GM12878 (cell line): ENCODE measurements around the gene PROSER2. TPM values are rescaled to one million over a fixed set of nuclear protein-coding genes. Genes with fewer than 3 reads are reported as not detected.

Source experiments
- CBX5 ChIP-seq: sonication (generic); IDR thresholded peaks from 2 replicates; pipeline ENCODE4 v1.6.1; 2016; ENCODE audit warnings: low read depth, moderate library complexity, mild to moderate bottlenecking, inconsistent platforms
- EGR1 ChIP-seq, 2 experiments: IDR thresholded peaks; 1 replicate in 1 of 2; 2 replicates in 1 of 2; pipeline ENCODE4 v1.6.1; 2011 to 2012; ENCODE audit warnings: low read depth in 2 of 2, low read length in 2 of 2, borderline replicate concordance in 1 of 2, mild to moderate bottlenecking in 1 of 2, moderate library complexity in 1 of 2
- JUNB ChIP-seq: IDR thresholded peaks from 2 replicates; pipeline ENCODE4 v1.6.1; 2016; ENCODE audit warnings: antibody characterized with exemption, mild to moderate bottlenecking
- JUND ChIP-seq: IDR thresholded peaks from 2 replicates; pipeline ENCODE4 v1.6.1; 2012; ENCODE audit warnings: low read depth, mild to moderate bottlenecking, low read length, improper control_type of control experiment, moderate library complexity
- NKRF ChIP-seq: fragments of 450-650 bp; conservative IDR thresholded peaks from 2 replicates; pipeline ENCODE4 v1.6.1; 2017; ENCODE audit warnings: mild to moderate bottlenecking, moderate library complexity
- NR2F1 ChIP-seq: fragments of 450-650 bp; conservative IDR thresholded peaks from 2 replicates; pipeline ENCODE4 v1.6.1; 2017; ENCODE audit warnings: mild to moderate bottlenecking
- polyA plus RNA-seq, 11 experiments: library from polyadenylated mRNA; depleted of rRNA in 4 of 11; unstranded in 6 of 11; stranded (reverse) in 5 of 11; fragments of >200 nt; fragmentation: Nextera tagmentation in 4 of 11; fragmentation: Illumina TruSeq in 1 of 11; extraction: Ambion mirVana in 4 of 11; extraction: Trizol in 1 of 11; gene quantifications; 1 replicate in 1 of 11; 2 replicates in 10 of 11; pipeline versions ENCODE4 v1.2.1 to v1.2.3, GENCODE V29; 2011 to 2016; ENCODE audit warnings: inconsistent platforms in 2 of 11, missing spikeins in 2 of 11, low read depth in 1 of 11
- total RNA-seq, 4 experiments: library from RNA; depleted of rRNA in 3 of 4; stranded (reverse); fragments of >200 nt in 3 of 4; fragmentation: Illumina TruSeq in 1 of 4; extraction: Trizol in 1 of 4; gene quantifications; 2 replicates each; pipeline versions ENCODE4 v1.2.1 to v1.2.3, GENCODE V29; 2013 to 2021
- TF ChIP-seq, protein P1 (sequence below): fragments of 450-650 bp; formaldehyde crosslinking; IDR thresholded peaks from 2 replicates; pipeline ENCODE4 v1.4.0; 2020; ENCODE audit warnings: mild to moderate bottlenecking, moderate library complexity

PROSER2 gene
- total and polyA plus RNA-seq, 10 of the 15 experiments (the other 5 are each of a cell fraction or from before 2014, with no cell fraction given): 0.04 to 0.25 (median 0.07) TPM; not detected in 6

DNA sequence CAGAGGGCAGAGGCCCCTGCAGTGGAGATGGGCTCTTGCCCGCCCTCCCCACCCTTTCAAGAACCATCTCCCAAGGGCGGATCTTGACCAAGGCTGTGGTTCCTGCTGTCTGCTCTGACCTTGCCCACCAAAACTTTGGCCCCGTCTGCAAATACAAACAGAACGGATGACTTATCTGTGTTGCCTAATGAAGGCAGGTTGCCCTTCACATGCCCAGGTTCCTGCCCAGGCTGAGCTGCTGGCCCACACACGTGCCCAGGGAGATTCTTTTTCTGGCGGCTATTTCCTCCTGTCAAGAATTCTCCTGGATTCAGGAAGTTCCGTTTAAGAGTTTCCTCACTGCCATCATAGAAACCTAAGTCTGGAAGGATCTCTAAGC is 78.3 kb downstream of the PROSER2 start (continued):
- TF ChIP-seq CBX5: no peak
- TF ChIP-seq NR2F1: no peak
- TF ChIP-seq, protein P1, sequence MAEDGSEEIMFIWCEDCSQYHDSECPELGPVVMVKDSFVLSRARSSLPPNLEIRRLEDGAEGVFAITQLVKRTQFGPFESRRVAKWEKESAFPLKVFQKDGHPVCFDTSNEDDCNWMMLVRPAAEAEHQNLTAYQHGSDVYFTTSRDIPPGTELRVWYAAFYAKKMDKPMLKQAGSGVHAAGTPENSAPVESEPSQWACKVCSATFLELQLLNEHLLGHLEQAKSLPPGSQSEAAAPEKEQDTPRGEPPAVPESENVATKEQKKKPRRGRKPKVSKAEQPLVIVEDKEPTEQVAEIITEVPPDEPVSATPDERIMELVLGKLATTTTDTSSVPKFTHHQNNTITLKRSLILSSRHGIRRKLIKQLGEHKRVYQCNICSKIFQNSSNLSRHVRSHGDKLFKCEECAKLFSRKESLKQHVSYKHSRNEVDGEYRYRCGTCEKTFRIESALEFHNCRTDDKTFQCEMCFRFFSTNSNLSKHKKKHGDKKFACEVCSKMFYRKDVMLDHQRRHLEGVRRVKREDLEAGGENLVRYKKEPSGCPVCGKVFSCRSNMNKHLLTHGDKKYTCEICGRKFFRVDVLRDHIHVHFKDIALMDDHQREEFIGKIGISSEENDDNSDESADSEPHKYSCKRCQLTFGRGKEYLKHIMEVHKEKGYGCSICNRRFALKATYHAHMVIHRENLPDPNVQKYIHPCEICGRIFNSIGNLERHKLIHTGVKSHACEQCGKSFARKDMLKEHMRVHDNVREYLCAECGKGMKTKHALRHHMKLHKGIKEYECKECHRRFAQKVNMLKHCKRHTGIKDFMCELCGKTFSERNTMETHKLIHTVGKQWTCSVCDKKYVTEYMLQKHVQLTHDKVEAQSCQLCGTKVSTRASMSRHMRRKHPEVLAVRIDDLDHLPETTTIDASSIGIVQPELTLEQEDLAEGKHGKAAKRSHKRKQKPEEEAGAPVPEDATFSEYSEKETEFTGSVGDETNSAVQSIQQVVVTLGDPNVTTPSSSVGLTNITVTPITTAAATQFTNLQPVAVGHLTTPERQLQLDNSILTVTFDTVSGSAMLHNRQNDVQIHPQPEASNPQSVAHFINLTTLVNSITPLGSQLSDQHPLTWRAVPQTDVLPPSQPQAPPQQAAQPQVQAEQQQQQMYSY: no peak
- TF ChIP-seq JUND: no peak
- no peak for TF ChIP-seq NKRF
- no peak for TF ChIP-seq EGR1 (IDR thresholded peaks at IDR 0.05; ENCODE audit: borderline replicate concordance in 1 of 2, low read depth in 2 of 2, low read length in 2 of 2)
- TF ChIP-seq JUNB: no peak
